GM23338 (cell line): Measurements from ENCODE around the gene IFI27. TPM values are rescaled to one million over a fixed set of nuclear protein-coding genes. Genes with fewer than 3 reads are reported as not detected.

Experiments used
- ATAC-seq: fragments of 200-7000 bp; cut with Tn5 transposase; 3 replicates; pipeline ENCODE4 v1.9.1; 2020
- DNase-seq: peaks from one replicate; pipeline ENCODE4 v3.0.0-alpha.2; 2015; ENCODE audit warnings: low spot score
- H2AFZ ChIP-seq: fragments of 200-600 bp; sonication (generic); 2 replicates; pipeline ENCODE4 v1.8.0; 2016; ENCODE audit warnings: antibody characterized with exemption, mild to moderate bottlenecking, moderate library complexity
- H3F3A ChIP-seq: fragments of 200-600 bp; sonication (generic); replicated peaks from 2 replicates; pipeline ENCODE4 v1.8.0; 2017; ENCODE audit warnings: antibody characterized with exemption, mixed run types, low read depth
- H3K27ac ChIP-seq: fragments of 200-600 bp; sonication (generic); 2 replicates; pipeline ENCODE4 v1.6.1; 2016; ENCODE audit warnings: low read depth
- H3K27me3 ChIP-seq: fragments of 200-600 bp; sonication (generic); 2 replicates; pipeline ENCODE4 v1.8.0; 2016; ENCODE audit warnings: mild to moderate bottlenecking, mixed run types, moderate library complexity; ENCODE audit not compliant: insufficient read depth
- H3K36me3 ChIP-seq: fragments of 200-600 bp; sonication (generic); 2 replicates; pipeline ENCODE4 v1.8.0; 2016; ENCODE audit warnings: mild to moderate bottlenecking; ENCODE audit not compliant: insufficient read depth
- H3K4me1 ChIP-seq: fragments of 200-600 bp; sonication (generic); 2 replicates; pipeline ENCODE4 v1.8.0; 2016; ENCODE audit warnings: mild to moderate bottlenecking, moderate library complexity; ENCODE audit not compliant: insufficient read depth
- H3K4me2 ChIP-seq: fragments of 200-600 bp; sonication (generic); 2 replicates; pipeline ENCODE4 v1.7.1; 2017; ENCODE audit warnings: mixed run types
- H3K4me3 ChIP-seq: fragments of 200-600 bp; sonication (generic); 2 replicates; pipeline ENCODE4 v1.6.1; 2016; ENCODE audit warnings: mixed run types
- H3K79me2 ChIP-seq: fragments of 200-600 bp; sonication (generic); replicated peaks from 2 replicates; pipeline ENCODE4 v1.8.0; 2017; ENCODE audit warnings: mild to moderate bottlenecking; ENCODE audit not compliant: insufficient read depth
- H3K9me2 ChIP-seq: fragments of 200-600 bp; sonication (generic); 2 replicates; pipeline ENCODE4 v1.8.0; 2017; ENCODE audit not compliant: insufficient read depth
- H4K20me1 ChIP-seq: fragments of 200-600 bp; sonication (generic); replicated peaks from 2 replicates; pipeline ENCODE4 v1.8.0; 2017; ENCODE audit warnings: mild to moderate bottlenecking; ENCODE audit not compliant: insufficient read depth
- H3K27ac Mint-ChIP-seq: 2 replicates; pipeline ENCODE4 v1.8.0; 2020; ENCODE audit warnings: inconsistent platforms, mild to moderate bottlenecking, moderate library complexity, mixed read lengths
- H3K27me3 Mint-ChIP-seq: 3 replicates; pipeline ENCODE4 v1.8.0; 2022; ENCODE audit warnings: low read depth, mild to moderate bottlenecking, moderate library complexity, mixed read lengths, inconsistent platforms; ENCODE audit not compliant: insufficient read depth, poor library complexity
- H3K36me3 Mint-ChIP-seq: 3 replicates; pipeline ENCODE4 v1.8.0; 2021; ENCODE audit warnings: low read depth, mild to moderate bottlenecking, inconsistent platforms, moderate library complexity, mixed read lengths
- H3K4me1 Mint-ChIP-seq: 3 replicates; pipeline ENCODE4 v1.8.0; 2020; ENCODE audit warnings: mild to moderate bottlenecking, inconsistent platforms, mixed read lengths
- H3K4me3 Mint-ChIP-seq: 3 replicates; pipeline ENCODE4 v1.8.0; 2021; ENCODE audit warnings: moderate library complexity, mild to moderate bottlenecking, inconsistent platforms, mixed read lengths
- H3K9me3 Mint-ChIP-seq: 3 replicates; pipeline ENCODE4 v1.8.0; 2020; ENCODE audit warnings: moderate library complexity, mild to moderate bottlenecking, inconsistent platforms, mixed read lengths
- CREB1 ChIP-seq: fragments of 250-450 bp; sonication (Bioruptor Pico); IDR thresholded peaks from 2 replicates; pipeline ENCODE4 v1.5.0; 2020; ENCODE audit warnings: low read depth, mild to moderate bottlenecking, moderate library complexity
- CTCF ChIP-seq, 2 experiments: fragments of 200-600 bp in 1 of 2; sonication (generic) in 1 of 2; conservative IDR thresholded peaks; 2 replicates each; pipeline versions ENCODE4 v1.5.1 to v1.6.1; 2016 to 2017; ENCODE audit warnings: antibody characterized with exemption in 2 of 2, low read depth in 2 of 2, mild to moderate bottlenecking in 2 of 2, moderate library complexity in 1 of 2
- ETS1 ChIP-seq: IDR thresholded peaks from 2 replicates; pipeline ENCODE4 v1.6.1; 2016; ENCODE audit warnings: antibody characterized with exemption
- EZH2 ChIP-seq: fragments of 200-600 bp; sonication (generic); IDR thresholded peaks from one replicate; pipeline ENCODE4 v1.8.0; 2017; ENCODE audit warnings: antibody characterized with exemption, mild to moderate bottlenecking, low read depth; ENCODE audit not compliant: unreplicated experiment
- EZH2phosphoT487 ChIP-seq: fragments of 200-600 bp; sonication (generic); IDR thresholded peaks from one replicate; pipeline ENCODE4 v1.8.1; 2018; ENCODE audit warnings: antibody characterized with exemption; ENCODE audit not compliant: unreplicated experiment
- JUNB ChIP-seq: IDR thresholded peaks from one replicate; pipeline ENCODE4 v1.6.1; 2016; ENCODE audit warnings: antibody characterized with exemption; ENCODE audit not compliant: unreplicated experiment
- NANOG ChIP-seq: IDR thresholded peaks from 2 replicates; pipeline ENCODE4 v1.6.1; 2016; ENCODE audit warnings: antibody characterized with exemption, borderline replicate concordance
- POLR2AphosphoS5 ChIP-seq: IDR thresholded peaks from 2 replicates; pipeline ENCODE4 v1.6.1; 2016; ENCODE audit warnings: antibody characterized with exemption, low read depth
- REST ChIP-seq: IDR thresholded peaks from one replicate; pipeline ENCODE4 v1.6.1; 2018; ENCODE audit warnings: antibody characterized with exemption; ENCODE audit not compliant: unreplicated experiment
- STAT1 ChIP-seq: IDR thresholded peaks from one replicate; pipeline ENCODE4 v1.6.1; 2016; ENCODE audit warnings: antibody characterized with exemption; ENCODE audit not compliant: unreplicated experiment
- ZNF114 ChIP-seq: fragments of 250-450 bp; sonication (Bioruptor Pico); IDR thresholded peaks from 2 replicates; pipeline ENCODE4 v1.5.0; 2020; ENCODE audit warnings: mild to moderate bottlenecking, moderate library complexity
- ZNF331 ChIP-seq: fragments of 250-450 bp; sonication (Bioruptor Pico); IDR thresholded peaks from 2 replicates; pipeline ENCODE4 v1.5.0; 2020; ENCODE audit warnings: low read depth, mild to moderate bottlenecking, moderate library complexity
- ZNF462 ChIP-seq: fragments of 250-450 bp; sonication (Bioruptor Pico); IDR thresholded peaks from 2 replicates; pipeline ENCODE4 v1.5.0; 2020; ENCODE audit warnings: mild to moderate bottlenecking, moderate library complexity
- polyA plus RNA-seq: library from polyadenylated mRNA; unstranded; fragments of >200 nt; fragmentation: Nextera tagmentation; extraction: Ambion mirVana; gene quantifications from 2 replicates; pipeline ENCODE4 v1.2.1, GENCODE V29; 2016
- total RNA-seq: library from RNA; depleted of rRNA; stranded (reverse); fragments of >200 nt; shearing (Covaris generic); gene quantifications from 2 replicates; pipeline ENCODE4 v1.2.3, GENCODE V29; 2014

IFI27 gene
- total and polyA plus RNA-seq, 2 experiments from 2014 or later = 0.49 to 1.2 TPM

GRCh38 chr14:94164685-94165431 is 54.3 kb downstream of the IFI27 start:
- Histone ChIP-seq H3K4me3 (peak overlapping the region; percentile 51), H3F3A (no peaks in the 10 kb centered on the region), H3K4me1 (peaks cover 17% of the 10 kb centered on the region), H3K27ac (no peak overlapping the region), H3K4me2 (peak overlapping the region; percentile 80), H3K79me2 (no peaks in the 10 kb centered on the region), H2AFZ (peak overlapping the region; percentile 99), H3K27me3 (peaks cover 11% of the 10 kb centered on the region), H3K36me3 (no peaks in the 10 kb centered on the region), H3K9me2 (no peaks in the 10 kb centered on the region), H4K20me1 (no peaks in the 10 kb centered on the region)
- no peak overlapping the region for H3K27ac Mint-ChIP-seq
- peaks cover 12% of the 10 kb centered on the region for H3K27me3 Mint-ChIP-seq
- ATAC-seq (peak; percentile 76), DNase-seq (peak; percentile 51)
- TF ChIP-seq ZNF114 (CRISPR knock-in tag) (no peak), EZH2 (no peak), ETS1 (no peak), JUNB (no peak), REST (no peak), STAT1 (no peak), ZNF331 (no peak), EZH2phosphoT487 (no peak), CREB1 (CRISPR knock-in tag) (no peak), POLR2AphosphoS5 (no peak), ZNF462 (CRISPR knock-in tag) (no peak), CTCF (conservative IDR thresholded peaks at IDR 0.05; ENCODE audit: low read depth in 2 of 2) (no peak), NANOG (no peak)
- H3K4me1 Mint-ChIP-seq = peaks cover 25% of the 10 kb centered on the region
- H3K36me3 Mint-ChIP-seq = no peaks in the 10 kb centered on the region
- H3K4me3 Mint-ChIP-seq = peak overlapping the region; percentile 35
- no peaks in the 10 kb centered on the region; the same call in 2 of the 3 replicates for H3K9me3 Mint-ChIP-seq
